GM21717 (cell line): ENCODE results near the gene MBNL1.

Source experiments
- ATAC-seq: cut with Tn5 transposase; IDR thresholded peaks from one replicate; pipeline ENCODE4 v1.9.1; 2021; ENCODE audit warnings: mild to moderate bottlenecking, moderate library complexity; ENCODE audit not compliant: unreplicated experiment

The MBNL1 gene

GRCh38 chr3:152295344-152295743, 26.6 kb downstream of the MBNL1 start:
- ATAC-seq = no peak

DNA sequence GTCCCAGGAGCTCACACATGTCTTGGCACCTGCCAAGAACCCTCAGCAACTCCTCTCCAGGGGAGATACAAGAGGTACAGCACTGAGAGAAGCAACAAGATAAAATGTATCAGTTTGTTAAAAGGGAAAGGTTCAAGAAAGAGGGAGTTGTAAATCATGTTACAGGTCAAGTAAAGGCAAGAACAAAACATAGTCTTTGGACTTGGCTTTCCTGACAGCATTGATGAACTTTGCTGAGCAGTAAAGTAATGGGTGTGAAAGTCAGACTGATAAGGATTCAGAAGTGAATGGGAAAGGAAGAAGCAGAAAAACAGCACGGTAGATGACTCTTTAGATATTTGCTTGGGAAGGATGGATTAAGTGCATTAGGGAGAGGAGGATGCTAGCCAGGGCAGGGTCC, 27.1 kb downstream of the MBNL1 start:
- no peak for ATAC-seq

GRCh38 chr3:152296382-152296781, 27.7 kb downstream of the MBNL1 start:
- ATAC-seq = no peak

GRCh38 chr3:152296971-152297370, 28.2 kb downstream of the MBNL1 start:
- no peak for ATAC-seq

DNA sequence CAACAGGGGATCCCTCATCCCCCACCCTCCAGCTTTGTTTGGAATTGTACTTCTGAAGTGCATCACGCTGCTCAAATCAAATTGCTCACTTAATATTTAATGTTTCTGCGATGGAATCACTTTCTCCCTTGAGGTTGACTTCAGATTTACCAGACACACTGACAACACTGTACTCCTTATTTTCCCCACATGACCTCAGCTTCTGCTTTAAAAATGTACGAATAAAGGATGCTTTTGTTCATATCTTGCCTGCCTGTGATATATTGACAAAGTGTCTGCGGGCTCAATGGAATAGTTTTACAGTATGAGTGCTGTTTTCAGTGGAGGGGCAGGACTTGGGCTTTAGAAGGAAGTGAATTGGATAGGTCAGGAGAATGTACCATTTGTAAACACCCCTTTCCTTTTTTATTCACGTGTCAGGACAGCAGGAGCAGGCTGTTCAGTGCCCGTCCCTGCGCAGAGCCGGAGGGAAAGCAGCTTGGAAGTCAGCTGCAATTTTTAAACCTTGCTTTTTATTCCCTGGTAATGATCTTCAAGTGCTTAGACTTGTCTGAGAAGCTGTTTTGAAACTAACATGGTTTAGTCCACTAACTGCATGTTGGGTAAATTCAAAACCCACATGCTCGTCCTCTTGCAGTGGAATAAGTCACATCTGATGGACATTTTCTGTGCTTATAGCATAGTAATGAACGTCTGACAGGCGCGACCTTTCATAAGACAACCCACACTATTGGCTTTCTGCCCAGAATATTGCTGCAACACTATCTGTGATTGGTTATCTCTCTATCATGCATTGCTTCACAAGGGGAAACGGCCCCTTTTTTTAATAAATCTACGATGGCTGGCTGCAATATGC, 29.9 kb downstream of the MBNL1 start:
- no peak for ATAC-seq

DNA sequence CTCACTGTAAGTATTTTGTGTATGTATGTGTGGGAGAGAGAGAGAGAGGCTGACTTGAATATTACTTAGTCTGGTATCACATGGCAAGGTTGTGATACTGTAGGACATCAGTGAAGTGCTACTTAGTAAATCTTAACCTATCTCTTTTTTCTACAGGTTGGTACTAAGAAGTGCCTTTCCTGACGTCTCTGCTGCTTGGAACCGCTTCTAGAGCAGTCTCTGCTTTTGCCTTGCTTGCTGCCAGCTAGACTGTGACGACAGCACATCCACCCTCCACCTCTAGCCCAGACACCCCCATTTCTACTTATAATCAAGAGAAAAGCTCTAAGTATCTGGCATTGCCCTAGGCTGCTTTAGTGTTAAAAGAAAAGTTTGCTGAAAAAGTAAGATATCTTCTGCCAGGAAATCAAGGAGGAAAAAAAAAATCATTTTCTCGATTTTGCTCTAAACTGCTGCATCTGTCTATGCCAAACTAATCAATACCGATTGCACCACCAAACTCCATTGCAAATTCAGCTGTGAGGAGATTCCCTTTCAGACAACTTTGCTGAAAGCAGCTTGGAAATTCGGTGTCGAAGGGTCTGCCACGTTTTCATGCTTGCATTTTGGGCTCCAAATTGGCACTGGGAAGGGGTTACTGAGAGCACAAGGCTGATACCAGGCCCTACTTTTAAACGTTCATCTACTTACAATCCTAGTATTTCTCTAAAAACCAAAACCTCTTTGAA, 30.7 kb downstream of the MBNL1 start:
- no peak for ATAC-seq

DNA sequence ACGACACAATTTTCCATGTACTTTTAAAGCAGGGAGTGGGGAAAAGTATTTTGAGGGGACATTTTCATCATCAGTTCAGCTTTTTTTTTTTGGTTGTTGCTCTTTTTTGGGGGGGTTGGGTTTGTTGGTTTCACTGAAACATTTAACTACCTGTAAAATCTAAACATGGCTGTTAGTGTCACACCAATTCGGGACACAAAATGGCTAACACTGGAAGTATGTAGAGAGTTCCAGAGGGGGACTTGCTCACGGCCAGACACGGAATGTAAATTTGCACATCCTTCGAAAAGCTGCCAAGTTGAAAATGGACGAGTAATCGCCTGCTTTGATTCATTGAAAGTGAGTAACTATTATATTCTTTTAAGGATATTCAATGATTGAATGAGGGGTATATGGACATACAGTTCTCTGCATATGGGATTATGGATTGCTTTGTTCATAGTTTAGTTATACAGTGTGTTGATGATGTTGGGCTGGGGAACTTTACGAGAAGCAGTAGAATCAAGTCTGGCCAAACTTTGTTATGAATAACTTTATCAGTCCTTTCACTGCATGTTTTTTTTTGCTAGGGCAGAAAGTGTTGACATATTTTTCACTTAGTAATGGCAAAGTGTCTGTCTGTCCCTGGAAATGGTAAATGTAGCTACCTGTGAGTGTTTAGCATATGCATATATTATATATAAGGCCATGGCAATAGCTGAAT, 31.5 kb downstream of the MBNL1 start:
- ATAC-seq = no peak

DNA sequence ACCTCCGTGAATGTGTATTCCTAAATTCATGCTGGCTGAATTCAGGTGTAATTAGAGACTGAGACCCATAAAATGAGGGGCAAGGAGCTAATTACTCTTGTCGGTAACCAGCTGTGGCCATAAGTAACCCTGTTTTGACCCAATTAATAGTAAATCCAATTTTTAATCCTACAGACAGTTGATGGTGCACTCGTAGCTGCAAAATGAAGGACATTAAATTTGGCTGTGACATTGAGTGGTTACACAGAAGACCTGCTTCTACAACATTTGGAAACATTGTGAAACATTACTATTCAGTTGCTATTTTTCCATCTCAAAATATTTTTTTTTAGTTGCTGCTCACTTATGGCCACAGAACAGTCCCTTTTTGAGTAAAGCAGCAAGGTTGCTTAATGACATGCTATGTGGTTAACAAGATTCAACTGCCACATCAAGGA, 33.0 kb downstream of the MBNL1 start:
- no peak for ATAC-seq

DNA sequence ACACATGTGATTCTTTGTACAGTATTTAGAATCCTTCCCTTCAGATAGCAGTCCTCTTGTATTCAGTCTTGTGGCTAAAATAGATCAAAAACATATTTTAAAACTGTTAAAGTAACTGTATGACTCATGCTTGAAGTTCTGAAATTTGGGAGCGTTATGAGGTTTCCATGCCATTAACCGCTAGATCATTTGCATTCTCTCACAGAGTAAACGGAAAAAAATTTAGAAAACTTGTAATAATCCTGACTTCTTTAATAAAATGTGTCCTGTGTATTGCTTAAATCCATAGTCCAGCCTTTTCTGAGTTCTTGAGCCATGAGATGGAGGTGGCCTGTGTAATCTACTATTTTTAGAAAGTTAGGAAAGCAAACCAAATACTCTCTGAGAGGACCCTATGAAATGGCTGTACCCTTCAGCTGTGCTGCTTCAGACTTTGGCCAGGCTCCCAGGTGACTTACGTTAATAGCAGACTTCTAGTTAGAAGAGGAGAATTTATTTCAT, 33.8 kb downstream of the MBNL1 start:
- peak; percentile 77 for ATAC-seq

DNA sequence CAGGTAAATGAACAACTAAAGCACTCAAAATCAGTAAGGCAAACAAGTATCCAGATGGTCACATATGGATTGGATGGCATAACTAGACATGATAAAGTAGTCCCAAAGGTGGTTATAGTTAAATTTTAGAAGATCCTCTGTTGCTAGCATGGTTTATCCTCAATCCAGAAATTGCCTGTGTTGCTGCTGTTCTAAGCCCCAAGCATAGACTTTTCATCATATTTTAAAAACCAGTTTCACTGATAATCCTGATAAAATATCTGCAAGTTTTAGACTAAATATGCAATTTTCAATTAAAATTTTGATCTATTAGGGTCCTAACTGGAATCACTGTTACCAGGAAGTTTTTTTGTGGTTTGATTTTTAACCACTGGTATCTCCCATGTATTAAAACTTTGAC, 35.4 kb downstream of the MBNL1 start:
- ATAC-seq = no peak

GRCh38 chr3:152305075-152305474, 36.3 kb downstream of the MBNL1 start:
- no peak for ATAC-seq

- no peak for ATAC-seq
Observed at GRCh38 chr3:152307829-152308474, 39.2 kb downstream of the MBNL1 start.

DNA sequence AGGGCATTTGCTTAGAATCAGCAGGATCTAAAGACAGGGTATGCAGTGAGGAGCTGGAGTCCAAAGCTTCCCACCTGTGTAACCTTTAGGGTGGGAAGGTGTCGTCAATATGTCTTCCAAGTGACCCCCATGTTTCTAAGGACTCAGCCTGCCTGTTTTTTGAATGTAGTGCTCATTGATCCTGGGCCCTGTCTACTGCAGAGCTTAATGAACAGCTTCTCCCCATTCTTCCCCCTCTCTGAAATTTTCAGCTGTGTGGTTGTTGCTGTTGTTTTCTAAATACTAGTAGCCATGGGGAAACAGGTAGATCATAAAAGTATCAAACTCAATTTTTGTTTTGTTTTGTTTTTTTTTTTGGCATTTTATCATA, 39.7 kb downstream of the MBNL1 start:
- no peak for ATAC-seq

- ATAC-seq = no peak
Observed at GRCh38 chr3:152309031-152309430, 40.3 kb downstream of the MBNL1 start.

DNA sequence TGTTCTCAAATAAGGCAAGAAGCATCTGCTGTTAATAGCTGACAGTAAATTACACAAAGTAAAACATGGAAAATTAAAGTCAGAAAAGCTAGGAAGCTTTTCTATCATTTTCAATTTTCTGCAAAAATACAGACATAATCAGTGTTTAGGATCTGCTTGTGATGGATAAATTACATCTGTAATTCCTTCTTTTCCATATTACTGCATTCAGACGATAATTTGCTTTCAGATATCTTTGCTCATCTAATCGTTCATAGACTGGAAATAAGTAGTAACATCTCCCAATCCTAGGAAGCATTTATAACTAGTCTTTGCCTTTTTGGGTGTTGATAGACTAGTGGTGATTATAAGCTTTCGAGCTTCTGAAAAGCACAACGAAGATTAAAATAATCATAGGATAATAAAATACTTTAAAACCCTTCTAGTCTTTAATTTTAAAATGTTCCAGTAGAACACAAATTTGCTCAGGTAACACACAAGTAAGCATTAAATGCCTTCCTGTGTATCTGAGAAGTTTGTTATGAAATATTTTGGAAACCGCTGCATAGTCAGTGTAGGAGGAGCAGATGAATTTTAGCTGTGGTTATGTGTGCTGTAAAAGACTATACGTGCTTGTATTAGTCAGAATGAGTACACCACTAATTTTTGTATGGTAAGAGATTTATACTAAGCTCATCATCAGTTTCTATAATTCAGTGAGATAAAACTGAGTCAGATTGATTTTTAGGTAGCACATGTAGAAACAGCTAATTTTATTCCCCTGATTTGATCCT, 41.0 kb downstream of the MBNL1 start:
- no peak for ATAC-seq

GRCh38 chr3:152313430-152313829, 44.7 kb downstream of the MBNL1 start:
- ATAC-seq = no peak

GRCh38 chr3:152313914-152314313, 45.2 kb downstream of the MBNL1 start:
- ATAC-seq = no peak

GRCh38 chr3:152314677-152315353, 46.1 kb downstream of the MBNL1 start:
- no peak for ATAC-seq

GRCh38 chr3:152315623-152316022, 46.9 kb downstream of the MBNL1 start:
- ATAC-seq = no peak

- no peak for ATAC-seq
Observed at GRCh38 chr3:152316318-152316717, 47.6 kb downstream of the MBNL1 start.
